Testis (tissue), 2 donors: ENCODE results near the gene ZSCAN22.

ENCODE experiments used
- POLR2A ChIP-seq: fragments of 450-650 bp; IDR thresholded peaks from one replicate; pipeline ENCODE4 v1.6.1; 2017; ENCODE audit warnings: antibody characterized with exemption, mild to moderate bottlenecking, moderate library complexity
- TF ChIP-seq, protein P1 (sequence below), 3 experiments: fragments of 450-650 bp in 2 of 3; fragments of 200-600 bp in 1 of 3; sonication (generic) in 1 of 3; IDR thresholded peaks; one replicate each; pipeline ENCODE4 v1.5.1; 2016 to 2019; ENCODE audit warnings: antibody characterized with exemption in 3 of 3, mild to moderate bottlenecking in 2 of 3, moderate library complexity in 1 of 3

DNA sequence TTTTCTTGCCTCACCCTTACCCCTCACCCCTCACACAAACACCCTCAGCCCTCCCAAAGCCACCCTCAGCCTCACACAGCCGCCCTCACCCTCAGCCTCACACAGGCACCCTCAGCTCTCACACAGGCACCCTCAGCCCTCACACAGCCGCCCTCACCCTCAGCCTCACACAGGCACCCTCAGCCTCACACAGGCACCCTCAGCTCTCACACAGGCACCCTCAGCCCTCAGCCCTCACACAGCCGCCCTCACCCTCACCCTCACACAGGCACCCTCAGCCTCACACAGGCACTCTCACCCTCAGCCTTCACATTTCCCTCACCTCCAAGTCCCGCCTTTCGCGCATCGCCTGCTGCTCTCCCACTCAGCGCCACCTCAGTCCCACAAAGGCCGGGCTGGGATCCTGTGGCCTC lies 287 bp upstream of the ZSCAN22 start:
- TF ChIP-seq, protein P1, sequence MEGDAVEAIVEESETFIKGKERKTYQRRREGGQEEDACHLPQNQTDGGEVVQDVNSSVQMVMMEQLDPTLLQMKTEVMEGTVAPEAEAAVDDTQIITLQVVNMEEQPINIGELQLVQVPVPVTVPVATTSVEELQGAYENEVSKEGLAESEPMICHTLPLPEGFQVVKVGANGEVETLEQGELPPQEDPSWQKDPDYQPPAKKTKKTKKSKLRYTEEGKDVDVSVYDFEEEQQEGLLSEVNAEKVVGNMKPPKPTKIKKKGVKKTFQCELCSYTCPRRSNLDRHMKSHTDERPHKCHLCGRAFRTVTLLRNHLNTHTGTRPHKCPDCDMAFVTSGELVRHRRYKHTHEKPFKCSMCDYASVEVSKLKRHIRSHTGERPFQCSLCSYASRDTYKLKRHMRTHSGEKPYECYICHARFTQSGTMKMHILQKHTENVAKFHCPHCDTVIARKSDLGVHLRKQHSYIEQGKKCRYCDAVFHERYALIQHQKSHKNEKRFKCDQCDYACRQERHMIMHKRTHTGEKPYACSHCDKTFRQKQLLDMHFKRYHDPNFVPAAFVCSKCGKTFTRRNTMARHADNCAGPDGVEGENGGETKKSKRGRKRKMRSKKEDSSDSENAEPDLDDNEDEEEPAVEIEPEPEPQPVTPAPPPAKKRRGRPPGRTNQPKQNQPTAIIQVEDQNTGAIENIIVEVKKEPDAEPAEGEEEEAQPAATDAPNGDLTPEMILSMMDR (IDR thresholded peaks at IDR 0.05) = no peak
- TF ChIP-seq POLR2A = no peak
